GM23338 (cell line): ENCODE data around the gene KCTD15.

Experiments
- EZH2 ChIP-seq: fragments of 200-600 bp; sonication (generic); IDR thresholded peaks from one replicate; pipeline ENCODE4 v1.8.0; 2017; ENCODE audit warnings: antibody characterized with exemption, mild to moderate bottlenecking, low read depth; ENCODE audit not compliant: unreplicated experiment
- EZH2phosphoT487 ChIP-seq: fragments of 200-600 bp; sonication (generic); IDR thresholded peaks from one replicate; pipeline ENCODE4 v1.8.1; 2018; ENCODE audit warnings: antibody characterized with exemption; ENCODE audit not compliant: unreplicated experiment
- JUNB ChIP-seq: IDR thresholded peaks from one replicate; pipeline ENCODE4 v1.6.1; 2016; ENCODE audit warnings: antibody characterized with exemption; ENCODE audit not compliant: unreplicated experiment
- NANOG ChIP-seq: IDR thresholded peaks from 2 replicates; pipeline ENCODE4 v1.6.1; 2016; ENCODE audit warnings: antibody characterized with exemption, borderline replicate concordance
- POLR2AphosphoS5 ChIP-seq: IDR thresholded peaks from 2 replicates; pipeline ENCODE4 v1.6.1; 2016; ENCODE audit warnings: antibody characterized with exemption, low read depth
- TF ChIP-seq, protein P1 (sequence below), 2 experiments: fragments of 200-600 bp in 1 of 2; sonication (generic) in 1 of 2; conservative IDR thresholded peaks; 2 replicates each; pipeline versions ENCODE4 v1.5.1 to v1.6.1; 2016 to 2017; ENCODE audit warnings: antibody characterized with exemption in 2 of 2, low read depth in 2 of 2, mild to moderate bottlenecking in 2 of 2, moderate library complexity in 1 of 2
- TF ChIP-seq, protein P2 (sequence below): IDR thresholded peaks from one replicate; pipeline ENCODE4 v1.6.1; 2018; ENCODE audit warnings: antibody characterized with exemption; ENCODE audit not compliant: unreplicated experiment

DNA sequence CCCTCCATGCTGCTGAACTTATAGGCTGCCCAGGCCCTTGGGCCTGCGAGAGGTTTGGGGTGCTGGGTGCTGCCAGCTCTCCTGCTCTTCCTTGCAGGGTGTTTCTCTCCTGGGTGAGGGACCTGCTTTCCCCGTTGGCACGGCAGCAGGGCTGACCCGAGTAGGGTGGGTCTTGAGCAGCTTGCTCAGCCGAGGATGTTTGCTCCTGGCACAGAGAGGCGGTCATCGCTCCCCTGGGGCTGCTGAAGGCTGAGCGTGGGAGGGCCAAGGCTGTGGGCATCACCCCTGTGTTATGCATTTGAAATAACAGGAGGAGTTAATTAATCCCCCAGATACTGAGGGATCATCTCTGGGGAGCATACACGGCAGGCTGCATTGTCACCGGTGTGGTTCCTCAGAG lies 5.3 kb downstream of the KCTD15 start:
- TF ChIP-seq, protein P1, sequence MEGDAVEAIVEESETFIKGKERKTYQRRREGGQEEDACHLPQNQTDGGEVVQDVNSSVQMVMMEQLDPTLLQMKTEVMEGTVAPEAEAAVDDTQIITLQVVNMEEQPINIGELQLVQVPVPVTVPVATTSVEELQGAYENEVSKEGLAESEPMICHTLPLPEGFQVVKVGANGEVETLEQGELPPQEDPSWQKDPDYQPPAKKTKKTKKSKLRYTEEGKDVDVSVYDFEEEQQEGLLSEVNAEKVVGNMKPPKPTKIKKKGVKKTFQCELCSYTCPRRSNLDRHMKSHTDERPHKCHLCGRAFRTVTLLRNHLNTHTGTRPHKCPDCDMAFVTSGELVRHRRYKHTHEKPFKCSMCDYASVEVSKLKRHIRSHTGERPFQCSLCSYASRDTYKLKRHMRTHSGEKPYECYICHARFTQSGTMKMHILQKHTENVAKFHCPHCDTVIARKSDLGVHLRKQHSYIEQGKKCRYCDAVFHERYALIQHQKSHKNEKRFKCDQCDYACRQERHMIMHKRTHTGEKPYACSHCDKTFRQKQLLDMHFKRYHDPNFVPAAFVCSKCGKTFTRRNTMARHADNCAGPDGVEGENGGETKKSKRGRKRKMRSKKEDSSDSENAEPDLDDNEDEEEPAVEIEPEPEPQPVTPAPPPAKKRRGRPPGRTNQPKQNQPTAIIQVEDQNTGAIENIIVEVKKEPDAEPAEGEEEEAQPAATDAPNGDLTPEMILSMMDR (conservative IDR thresholded peaks at IDR 0.05; ENCODE audit: low read depth in 2 of 2), result no peak
- no peak for TF ChIP-seq EZH2
- no peak for TF ChIP-seq JUNB
- TF ChIP-seq EZH2phosphoT487, result no peak
- TF ChIP-seq, protein P2, sequence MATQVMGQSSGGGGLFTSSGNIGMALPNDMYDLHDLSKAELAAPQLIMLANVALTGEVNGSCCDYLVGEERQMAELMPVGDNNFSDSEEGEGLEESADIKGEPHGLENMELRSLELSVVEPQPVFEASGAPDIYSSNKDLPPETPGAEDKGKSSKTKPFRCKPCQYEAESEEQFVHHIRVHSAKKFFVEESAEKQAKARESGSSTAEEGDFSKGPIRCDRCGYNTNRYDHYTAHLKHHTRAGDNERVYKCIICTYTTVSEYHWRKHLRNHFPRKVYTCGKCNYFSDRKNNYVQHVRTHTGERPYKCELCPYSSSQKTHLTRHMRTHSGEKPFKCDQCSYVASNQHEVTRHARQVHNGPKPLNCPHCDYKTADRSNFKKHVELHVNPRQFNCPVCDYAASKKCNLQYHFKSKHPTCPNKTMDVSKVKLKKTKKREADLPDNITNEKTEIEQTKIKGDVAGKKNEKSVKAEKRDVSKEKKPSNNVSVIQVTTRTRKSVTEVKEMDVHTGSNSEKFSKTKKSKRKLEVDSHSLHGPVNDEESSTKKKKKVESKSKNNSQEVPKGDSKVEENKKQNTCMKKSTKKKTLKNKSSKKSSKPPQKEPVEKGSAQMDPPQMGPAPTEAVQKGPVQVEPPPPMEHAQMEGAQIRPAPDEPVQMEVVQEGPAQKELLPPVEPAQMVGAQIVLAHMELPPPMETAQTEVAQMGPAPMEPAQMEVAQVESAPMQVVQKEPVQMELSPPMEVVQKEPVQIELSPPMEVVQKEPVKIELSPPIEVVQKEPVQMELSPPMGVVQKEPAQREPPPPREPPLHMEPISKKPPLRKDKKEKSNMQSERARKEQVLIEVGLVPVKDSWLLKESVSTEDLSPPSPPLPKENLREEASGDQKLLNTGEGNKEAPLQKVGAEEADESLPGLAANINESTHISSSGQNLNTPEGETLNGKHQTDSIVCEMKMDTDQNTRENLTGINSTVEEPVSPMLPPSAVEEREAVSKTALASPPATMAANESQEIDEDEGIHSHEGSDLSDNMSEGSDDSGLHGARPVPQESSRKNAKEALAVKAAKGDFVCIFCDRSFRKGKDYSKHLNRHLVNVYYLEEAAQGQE, result no peak
- no peak for TF ChIP-seq POLR2AphosphoS5
- TF ChIP-seq NANOG, result no peak
